ENCODE results near the gene EDAR.

DNA sequence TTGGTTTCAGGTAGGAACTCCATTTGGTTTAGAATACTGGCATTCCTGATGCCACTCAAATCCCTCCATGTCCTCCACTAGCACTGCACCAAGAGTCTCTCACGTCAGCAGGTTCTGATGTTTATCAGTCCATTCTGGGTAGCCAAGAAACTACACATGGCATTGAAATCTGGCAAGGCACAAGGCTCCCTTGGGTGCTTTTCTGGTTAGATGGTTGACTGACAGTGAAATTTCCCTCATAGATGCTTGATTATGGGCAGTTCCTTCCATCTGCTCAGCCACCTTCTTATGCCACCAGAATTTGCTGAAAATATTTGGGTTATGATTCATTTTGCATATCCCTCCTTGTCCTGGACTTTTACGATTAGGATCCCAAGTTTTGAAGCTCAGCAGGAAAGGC is 32.6 kb downstream of the EDAR start:
- TF ChIP-seq, protein P1, sequence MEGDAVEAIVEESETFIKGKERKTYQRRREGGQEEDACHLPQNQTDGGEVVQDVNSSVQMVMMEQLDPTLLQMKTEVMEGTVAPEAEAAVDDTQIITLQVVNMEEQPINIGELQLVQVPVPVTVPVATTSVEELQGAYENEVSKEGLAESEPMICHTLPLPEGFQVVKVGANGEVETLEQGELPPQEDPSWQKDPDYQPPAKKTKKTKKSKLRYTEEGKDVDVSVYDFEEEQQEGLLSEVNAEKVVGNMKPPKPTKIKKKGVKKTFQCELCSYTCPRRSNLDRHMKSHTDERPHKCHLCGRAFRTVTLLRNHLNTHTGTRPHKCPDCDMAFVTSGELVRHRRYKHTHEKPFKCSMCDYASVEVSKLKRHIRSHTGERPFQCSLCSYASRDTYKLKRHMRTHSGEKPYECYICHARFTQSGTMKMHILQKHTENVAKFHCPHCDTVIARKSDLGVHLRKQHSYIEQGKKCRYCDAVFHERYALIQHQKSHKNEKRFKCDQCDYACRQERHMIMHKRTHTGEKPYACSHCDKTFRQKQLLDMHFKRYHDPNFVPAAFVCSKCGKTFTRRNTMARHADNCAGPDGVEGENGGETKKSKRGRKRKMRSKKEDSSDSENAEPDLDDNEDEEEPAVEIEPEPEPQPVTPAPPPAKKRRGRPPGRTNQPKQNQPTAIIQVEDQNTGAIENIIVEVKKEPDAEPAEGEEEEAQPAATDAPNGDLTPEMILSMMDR (IDR thresholded peaks at IDR 0.05) = no peak
- no peak for TF ChIP-seq POLR2A (IDR thresholded peaks at IDR 0.05)

All from Peyer's patch (tissue), 4 donors.